Measurements from ENCODE around the gene MIEF1. TPM values are rescaled to one million over a fixed set of nuclear protein-coding genes. Genes with fewer than 3 reads are reported as not detected.
A peak's percentile ranks its signal among the peaks of the same experiment; 100 is the strongest.

Gene MIEF1
- total RNA-seq, 2 experiments from 2014 or later, result 32.4 to 32.6 TPM

DNA sequence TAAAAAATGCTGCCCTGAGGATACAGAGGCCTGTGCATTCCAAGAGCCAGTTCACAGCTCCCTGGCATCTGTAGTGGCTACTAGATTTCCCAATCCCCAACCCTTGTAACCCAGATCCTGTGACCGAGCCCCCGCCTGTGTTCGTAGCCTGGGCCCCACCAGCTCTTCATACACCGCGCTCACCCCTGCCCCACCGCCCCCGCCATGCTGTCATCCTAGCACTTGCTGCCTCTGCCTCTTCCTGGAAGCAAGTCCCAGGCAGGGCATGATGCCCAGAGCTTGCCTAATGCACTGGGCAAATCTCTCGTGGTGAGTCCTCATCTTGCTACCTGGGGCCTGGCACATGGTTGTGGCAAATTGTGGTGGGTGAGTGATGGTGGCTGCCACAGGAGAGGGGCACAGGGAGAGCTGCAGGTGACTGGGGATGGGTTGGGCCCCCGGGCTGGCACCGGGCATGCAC lies 38.1 kb upstream of the MIEF1 start:
- Mint-ChIP-seq H3K27me3 (peaks cover 17% of the 10 kb centered on the region), H3K27ac (no peak overlapping the region), H3K4me3 (no peak overlapping the region), H3K4me1 (peaks cover 5% of the 10 kb centered on the region), H3K36me3 (ENCODE audit: low read depth) (no peaks in the 10 kb centered on the region), H3K9me3 (no peaks in the 10 kb centered on the region)
- POLR2A ChIA-PET, result no interaction called here
- CTCF ChIA-PET, result interaction anchor here (1.1 kb wide), 1 partner anchor 65 kb away, joined by 3 read pairs; the partner anchor contains the start of gene TAB1
- no peak for DNase-seq

DNA sequence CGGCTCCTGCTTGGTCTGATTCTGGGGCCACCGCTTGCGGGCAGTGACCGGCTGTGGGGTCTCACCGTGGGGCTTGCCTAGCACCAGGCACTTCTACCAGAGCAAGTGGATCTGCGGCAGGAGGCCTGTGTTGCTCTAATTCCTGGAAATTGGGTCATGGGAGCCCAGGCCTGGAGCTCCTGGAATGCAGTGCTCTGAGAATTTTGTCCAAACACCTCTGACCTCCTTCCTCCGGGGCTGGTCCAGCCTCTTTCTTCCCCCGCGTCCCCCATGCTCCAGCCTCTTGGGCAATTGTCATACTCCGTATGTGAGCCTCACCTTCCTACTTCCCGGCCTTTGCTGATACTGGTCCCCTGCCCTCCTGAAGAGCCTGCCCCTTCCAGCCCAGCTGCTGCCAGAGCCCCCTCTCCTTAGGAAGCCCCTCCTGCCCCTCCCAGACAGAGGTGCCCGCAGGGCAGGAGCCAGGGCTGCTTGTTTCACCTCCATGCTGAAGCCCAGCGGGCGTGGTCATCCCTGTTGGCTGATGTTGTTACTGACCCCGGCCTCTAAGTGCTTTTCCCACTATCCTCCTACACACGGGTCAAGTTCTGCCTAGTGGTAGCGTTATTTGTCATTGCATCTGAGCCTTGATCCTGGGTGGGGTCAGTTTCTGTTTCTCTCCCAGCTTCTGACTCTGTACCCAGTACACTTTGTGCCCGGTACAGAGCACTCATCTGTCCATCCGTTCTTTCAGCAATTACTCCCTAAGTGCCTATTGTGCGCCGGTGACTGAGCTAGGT lies 35.7 kb upstream of the MIEF1 start:
- Mint-ChIP-seq H3K4me1 (peaks cover 9% of the 10 kb centered on the region), H3K36me3 (ENCODE audit: low read depth) (no peaks in the 10 kb centered on the region), H3K9me3 (no peaks in the 10 kb centered on the region), H3K27me3 (peaks cover 2% of the 10 kb centered on the region), H3K27ac (no peak overlapping the region), H3K4me3 (no peak overlapping the region)
- POLR2A ChIA-PET, result no interaction called here
- no peak for DNase-seq
- CTCF ChIA-PET, result interaction anchor here (1.7 kb wide), 1 partner anchor 67 kb away, joined by 5 read pairs; the partner anchor contains the start of gene TAB1

DNA sequence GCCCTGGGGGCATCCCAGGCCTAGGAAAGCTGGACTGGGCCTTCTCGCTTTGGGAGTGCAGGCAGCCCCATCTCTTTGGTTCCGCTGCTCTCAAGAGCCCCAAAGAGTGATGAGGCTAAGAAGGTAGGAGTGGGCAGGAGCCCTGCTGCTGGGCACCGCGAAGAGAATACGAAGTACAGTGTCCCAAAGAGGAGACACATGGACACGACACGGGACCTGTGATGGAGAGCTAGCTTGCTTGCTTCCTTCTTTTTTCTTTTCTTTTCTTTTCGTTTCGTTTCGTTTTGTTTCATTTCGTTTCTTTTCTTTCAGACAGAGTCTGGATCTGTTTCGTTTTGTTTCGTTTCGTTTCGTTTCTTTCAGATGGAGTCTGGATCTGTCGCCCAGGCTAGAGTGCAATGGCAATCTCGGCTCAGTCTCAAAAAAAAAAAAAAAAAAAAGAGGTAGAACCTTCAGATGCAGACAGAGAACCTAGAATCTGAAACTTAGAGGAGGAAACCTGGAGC lies 34.6 kb upstream of the MIEF1 start:
- no peak overlapping the region for H3K4me3 Mint-ChIP-seq
- H3K9me3 Mint-ChIP-seq, result no peaks in the 10 kb centered on the region
- peaks cover 18% of the 10 kb centered on the region for H3K4me1 Mint-ChIP-seq
- ChIA-PET CTCF (interaction anchor here (1.7 kb wide), 1 partner anchor 68 kb away, joined by 5 read pairs; the partner anchor contains the start of gene TAB1), POLR2A (interaction anchor here (0.6 kb wide), 1 partner anchor 142 kb away, joined by 3 read pairs; no protein-coding TSS in a partner anchor)
- no peak for DNase-seq
- H3K36me3 Mint-ChIP-seq (ENCODE audit: low read depth), result no peaks in the 10 kb centered on the region
- H3K27ac Mint-ChIP-seq, result no peak overlapping the region
- no peaks in the 10 kb centered on the region for H3K27me3 Mint-ChIP-seq

DNA sequence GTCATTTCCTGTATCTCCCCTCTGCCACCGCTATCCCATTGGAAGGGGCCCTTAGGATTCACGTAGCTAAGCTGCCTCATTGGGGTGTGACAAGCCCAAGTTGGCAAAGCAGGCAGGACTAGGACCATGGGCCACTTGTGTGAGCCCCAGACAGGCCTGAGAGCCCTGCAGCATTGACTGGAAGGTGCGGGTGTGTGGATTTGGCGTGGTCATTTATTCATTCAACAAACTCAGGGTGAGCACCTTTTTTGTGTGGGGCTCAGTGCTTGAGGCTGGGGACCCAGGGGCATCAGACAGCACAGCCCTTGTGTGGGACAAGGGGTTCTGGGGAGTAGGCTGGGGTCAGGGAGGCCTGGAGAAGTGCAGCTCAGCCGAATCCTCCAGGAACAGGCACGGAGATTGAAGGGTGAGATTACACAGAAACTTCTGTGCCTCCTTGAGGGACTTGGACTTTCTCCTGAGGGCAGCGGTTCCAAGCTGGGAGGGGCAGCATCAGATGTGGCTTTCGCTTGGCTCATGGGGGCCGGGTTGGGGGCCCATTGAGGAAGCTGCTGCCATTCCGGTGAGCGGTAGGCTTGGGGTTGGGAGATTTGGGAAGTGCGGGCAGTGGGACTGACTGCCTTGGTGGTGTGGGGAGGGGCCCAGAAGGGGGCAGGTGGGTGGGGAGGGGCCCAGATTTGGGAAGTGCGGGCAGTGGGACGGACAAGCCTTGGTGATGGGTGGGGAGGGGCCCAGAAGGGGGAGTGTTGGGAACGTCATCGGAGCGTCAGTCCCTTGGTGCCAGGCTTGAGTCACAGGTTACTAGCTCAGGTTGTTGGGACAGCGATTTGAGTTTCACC lies 33.4 kb upstream of the MIEF1 start:
- H3K36me3 Mint-ChIP-seq (ENCODE audit: low read depth), result no peaks in the 10 kb centered on the region
- H3K9me3 Mint-ChIP-seq, result no peaks in the 10 kb centered on the region
- no peaks in the 10 kb centered on the region for H3K27me3 Mint-ChIP-seq
- ChIA-PET POLR2A (interaction anchor here (0.6 kb wide), 1 partner anchor 10 kb away, joined by 3 read pairs; no protein-coding TSS in a partner anchor), CTCF (interaction anchor here (0.6 kb wide), 1 partner anchor 1121 kb away, joined by 3 read pairs; no protein-coding TSS in a partner anchor)
- H3K4me3 Mint-ChIP-seq, result no peak overlapping the region
- DNase-seq, result no peak
- H3K4me1 Mint-ChIP-seq, result peaks cover 22% of the 10 kb centered on the region
- H3K27ac Mint-ChIP-seq, result no peak overlapping the region

DNA sequence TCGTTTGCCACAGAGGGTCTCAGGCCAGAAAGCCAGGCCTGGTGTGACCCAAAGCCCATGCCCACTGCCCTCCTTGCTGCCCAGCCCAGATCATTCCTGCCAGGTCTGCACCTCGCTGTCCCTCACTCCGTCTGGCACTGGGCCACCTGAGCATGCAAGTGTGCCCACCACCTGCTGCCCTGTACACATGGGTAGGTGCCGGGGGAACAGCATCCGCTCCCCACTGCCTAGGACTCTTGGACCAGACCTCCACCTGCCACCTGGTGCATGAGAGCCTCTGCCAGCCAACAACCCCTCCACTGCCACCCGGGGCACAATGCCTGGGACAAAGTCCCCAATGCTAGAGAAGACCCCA lies 32.8 kb upstream of the MIEF1 start:
- DNase-seq, result no peak
- H3K36me3 Mint-ChIP-seq (ENCODE audit: low read depth), result no peaks in the 10 kb centered on the region
- no peaks in the 10 kb centered on the region for H3K27me3 Mint-ChIP-seq
- H3K4me3 Mint-ChIP-seq, result no peak overlapping the region
- no peak overlapping the region for H3K27ac Mint-ChIP-seq
- POLR2A ChIA-PET, result no interaction called here
- H3K9me3 Mint-ChIP-seq, result no peaks in the 10 kb centered on the region
- peaks cover 22% of the 10 kb centered on the region for H3K4me1 Mint-ChIP-seq
- CTCF ChIA-PET, result interaction anchor here (0.6 kb wide), 1 partner anchor 1121 kb away, joined by 3 read pairs; no protein-coding TSS in a partner anchor

DNA sequence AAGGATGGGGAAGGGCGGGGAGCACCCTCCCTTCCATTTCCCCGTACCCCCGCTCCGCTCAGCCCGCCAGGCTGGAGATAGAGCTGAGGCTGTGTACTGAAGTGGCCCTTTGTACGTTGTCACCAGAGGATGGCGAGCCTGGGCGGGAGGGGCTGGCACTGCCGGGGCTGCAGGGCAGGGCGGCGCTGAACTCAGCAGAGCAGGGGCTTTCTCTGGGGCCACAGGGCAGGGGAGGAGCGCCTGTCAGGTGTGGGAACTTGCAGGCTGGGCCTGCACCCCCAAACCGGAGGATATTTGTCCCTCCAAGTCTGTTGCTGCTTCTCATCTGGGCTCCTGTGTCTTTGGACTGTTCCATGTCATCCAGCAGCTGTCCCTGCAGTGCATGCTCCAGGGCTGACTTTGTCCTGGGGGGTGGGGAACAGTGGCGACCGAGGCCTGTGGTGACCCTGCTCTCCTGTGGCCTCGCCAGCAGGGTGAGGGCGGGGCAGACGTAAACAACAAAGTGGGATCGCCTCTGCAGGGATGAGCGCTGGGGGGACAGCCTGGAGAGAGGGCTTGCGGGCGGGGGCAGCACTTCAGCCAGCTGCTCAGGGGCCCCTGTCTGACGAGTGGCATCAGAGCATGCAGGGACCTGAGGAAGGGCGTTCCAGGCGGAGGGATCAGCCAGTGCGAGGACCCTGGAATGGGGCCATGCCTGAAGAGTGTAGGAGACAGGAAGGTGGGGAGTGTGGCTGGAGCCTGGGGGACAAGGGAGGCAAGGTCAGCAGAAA lies 32.2 kb upstream of the MIEF1 start:
- H3K27ac Mint-ChIP-seq, result no peak overlapping the region
- ChIA-PET POLR2A (no interaction called here), CTCF (no interaction called here)
- no peak for DNase-seq
- H3K4me3 Mint-ChIP-seq, result no peak overlapping the region
- no peaks in the 10 kb centered on the region for H3K36me3 Mint-ChIP-seq (ENCODE audit: low read depth)
- peaks cover 22% of the 10 kb centered on the region for H3K4me1 Mint-ChIP-seq
- no peaks in the 10 kb centered on the region for H3K9me3 Mint-ChIP-seq
- H3K27me3 Mint-ChIP-seq, result no peaks in the 10 kb centered on the region

DNA sequence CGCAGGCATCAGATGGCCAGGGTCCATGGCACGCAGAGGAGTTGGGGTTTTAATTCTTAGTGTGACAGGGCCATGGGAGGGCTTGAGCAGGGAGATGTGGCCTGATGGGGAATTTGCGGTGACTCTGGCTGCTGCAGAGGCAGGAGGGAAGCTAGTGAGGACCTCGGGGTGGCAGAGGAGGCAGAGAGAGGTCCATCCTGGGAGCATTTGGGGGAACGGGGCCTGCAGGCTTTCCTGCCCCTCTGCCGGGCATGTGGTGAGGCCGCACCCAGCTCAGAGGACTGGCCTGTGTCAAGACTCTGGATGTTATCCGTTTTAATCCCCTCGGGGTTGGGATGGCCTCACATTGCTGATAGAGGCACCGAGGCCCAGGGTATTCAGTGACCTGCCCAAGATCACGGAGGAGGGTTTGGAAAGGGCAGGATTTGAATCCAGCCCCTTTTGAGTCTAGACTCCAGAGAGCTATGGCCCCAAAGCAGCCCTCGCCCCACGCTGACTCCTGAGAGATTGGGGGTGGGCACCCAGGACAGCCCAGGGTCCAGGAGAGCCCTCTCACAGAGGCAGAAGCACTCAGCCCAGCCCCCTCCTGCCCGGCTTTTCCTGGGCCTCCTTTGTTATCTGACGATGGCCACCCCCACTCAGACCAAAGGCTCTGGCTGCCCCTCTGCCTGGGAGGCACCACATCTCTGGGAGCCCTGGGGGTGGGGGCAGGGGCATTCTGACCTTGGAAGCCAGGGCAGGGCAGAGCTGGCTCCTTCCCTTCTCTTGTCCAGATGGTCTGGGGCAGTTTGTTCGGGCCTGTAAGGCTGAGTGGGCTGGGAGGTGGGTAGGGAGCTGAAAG lies 31.4 kb upstream of the MIEF1 start:
- H3K27me3 Mint-ChIP-seq, result no peaks in the 10 kb centered on the region
- H3K4me1 Mint-ChIP-seq, result peaks cover 22% of the 10 kb centered on the region
- POLR2A ChIA-PET, result no interaction called here
- H3K27ac Mint-ChIP-seq, result no peak overlapping the region
- no peak overlapping the region for H3K4me3 Mint-ChIP-seq
- CTCF ChIA-PET, result no interaction called here
- no peak for DNase-seq
- H3K36me3 Mint-ChIP-seq (ENCODE audit: low read depth), result no peaks in the 10 kb centered on the region
- no peaks in the 10 kb centered on the region for H3K9me3 Mint-ChIP-seq

DNA sequence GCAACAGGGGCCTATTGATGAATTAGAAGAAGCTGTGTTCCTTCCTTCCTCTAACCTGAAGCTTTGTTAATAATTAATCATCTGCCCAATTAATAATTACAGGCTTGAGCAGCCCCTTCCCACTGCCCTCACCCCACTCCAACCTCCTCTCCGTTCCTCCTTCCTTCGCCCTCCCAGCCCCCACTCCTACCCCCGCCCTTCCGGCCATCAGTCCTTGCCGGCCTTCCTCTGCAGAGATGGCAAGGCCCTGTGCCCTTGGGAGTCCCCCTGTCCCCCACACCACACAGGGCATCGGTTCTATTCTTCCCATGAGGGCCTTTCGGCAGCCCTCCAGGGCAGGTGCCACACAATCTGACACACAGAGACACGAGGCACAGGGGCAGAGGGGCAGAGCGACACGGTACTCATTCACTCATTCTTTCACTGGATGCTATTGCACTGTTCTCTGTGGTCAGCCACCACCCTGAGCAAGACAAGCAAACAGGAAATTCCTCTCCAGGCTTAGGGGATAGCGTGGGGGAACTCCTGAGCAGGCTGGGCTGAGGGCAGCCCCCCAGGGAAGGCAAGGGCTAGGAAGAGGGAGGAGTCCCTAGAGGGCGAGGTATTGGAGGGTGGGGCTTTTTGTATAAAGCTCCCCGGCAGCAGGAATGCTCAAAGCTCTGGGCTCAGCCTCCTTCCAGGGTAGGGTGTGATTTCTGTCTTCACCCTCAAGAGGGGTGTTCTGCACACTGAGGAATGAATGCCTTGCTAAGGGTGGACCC lies 30.5 kb upstream of the MIEF1 start:
- Mint-ChIP-seq H3K27ac (peak overlapping the region; percentile 66), H3K4me1 (peaks cover 22% of the 10 kb centered on the region), H3K4me3 (no peak overlapping the region), H3K27me3 (no peaks in the 10 kb centered on the region), H3K9me3 (no peaks in the 10 kb centered on the region), H3K36me3 (ENCODE audit: low read depth) (no peaks in the 10 kb centered on the region)
- POLR2A ChIA-PET, result no interaction called here
- peak; percentile 26 for DNase-seq
- CTCF ChIA-PET, result no interaction called here

DNA sequence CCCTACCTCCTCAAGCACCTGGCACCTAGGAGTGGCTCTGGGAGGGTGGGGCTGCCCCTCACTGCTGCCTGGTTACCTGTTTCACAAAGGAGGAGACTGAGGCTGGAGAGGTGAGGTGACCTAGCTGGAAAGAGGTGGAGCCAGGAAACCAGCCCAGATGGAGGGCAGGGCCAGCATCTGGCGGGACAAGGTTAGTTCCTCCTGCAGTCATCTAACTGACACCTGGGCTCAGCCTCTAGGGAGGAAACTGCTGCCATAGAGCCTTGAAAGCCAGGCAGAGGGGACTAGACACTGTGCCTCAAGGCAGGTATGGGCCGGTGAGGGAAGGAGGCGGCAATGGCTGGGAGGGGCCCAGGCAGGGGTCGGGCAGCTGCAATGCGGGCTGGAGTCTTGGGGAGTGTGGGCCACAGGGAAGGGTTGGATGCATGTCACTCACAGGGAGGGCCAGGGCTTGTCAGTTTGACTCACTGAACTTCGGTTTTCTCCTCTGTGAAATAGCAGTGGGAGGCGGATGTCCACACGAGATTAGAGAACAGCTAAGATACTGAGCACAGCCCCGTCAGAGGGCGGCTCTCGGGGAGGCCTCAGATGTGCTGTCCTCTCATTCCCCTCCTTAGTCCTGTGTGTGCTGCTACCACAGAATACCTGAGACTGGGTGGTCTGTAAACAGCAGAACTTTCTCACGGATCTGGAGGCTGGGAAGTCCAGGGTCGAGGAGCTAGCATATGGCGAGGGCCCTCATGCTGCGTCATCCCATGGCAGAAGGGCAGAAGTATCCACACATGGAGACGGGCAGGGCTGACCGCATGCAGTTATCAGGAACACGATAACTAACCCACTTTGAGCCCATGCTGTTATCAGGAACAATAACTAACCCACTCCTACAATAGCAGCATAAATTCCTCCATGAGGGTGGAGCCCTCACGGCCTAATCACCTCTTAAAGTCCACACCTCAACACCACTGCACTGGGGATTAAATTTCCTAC lies 29.2 kb upstream of the MIEF1 start:
- no peaks in the 10 kb centered on the region for H3K9me3 Mint-ChIP-seq
- no peak for DNase-seq
- peaks cover 17% of the 10 kb centered on the region for H3K4me1 Mint-ChIP-seq
- no peak overlapping the region for H3K4me3 Mint-ChIP-seq
- CTCF ChIA-PET, result interaction anchor here (1.2 kb wide), 1 partner anchor 36 kb away, joined by 3 read pairs; no protein-coding TSS in a partner anchor
- H3K36me3 Mint-ChIP-seq (ENCODE audit: low read depth), result no peaks in the 10 kb centered on the region
- no peak overlapping the region for H3K27ac Mint-ChIP-seq
- POLR2A ChIA-PET, result no interaction called here
- no peaks in the 10 kb centered on the region for H3K27me3 Mint-ChIP-seq

DNA sequence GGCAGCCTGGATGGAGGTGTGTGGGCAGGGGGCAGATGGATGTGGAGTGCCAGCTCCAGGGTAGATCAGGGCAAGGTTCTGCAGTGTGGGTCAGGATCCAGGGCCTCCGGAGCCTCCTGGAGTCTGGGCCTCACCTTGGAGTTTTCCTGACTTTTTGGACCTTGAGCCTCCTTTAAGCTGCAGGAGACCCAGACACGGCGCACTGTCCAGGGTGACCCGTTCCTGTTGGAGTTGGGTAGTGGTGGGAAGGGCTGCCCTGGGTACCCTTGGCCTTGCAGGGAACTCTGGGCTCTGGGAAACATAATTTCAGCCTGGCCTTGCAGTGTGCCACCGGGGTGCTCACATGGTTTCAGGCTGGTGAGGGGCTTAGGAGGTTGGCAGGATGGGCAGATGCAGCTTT lies 28.2 kb upstream of the MIEF1 start:
- H3K27me3 Mint-ChIP-seq, result no peaks in the 10 kb centered on the region
- ChIA-PET CTCF (interaction anchor here (1.2 kb wide), 1 partner anchor 36 kb away, joined by 3 read pairs; no protein-coding TSS in a partner anchor), POLR2A (no interaction called here)
- no peak overlapping the region for H3K27ac Mint-ChIP-seq
- peaks cover 17% of the 10 kb centered on the region for H3K4me1 Mint-ChIP-seq
- no peaks in the 10 kb centered on the region for H3K9me3 Mint-ChIP-seq
- no peak for DNase-seq
- H3K36me3 Mint-ChIP-seq (ENCODE audit: low read depth), result no peaks in the 10 kb centered on the region
- H3K4me3 Mint-ChIP-seq, result no peak overlapping the region
